HG02759 (cell line): Measurements from ENCODE around the gene OSTM1.

ENCODE experiments used
- ATAC-seq: cut with Tn5 transposase; IDR thresholded peaks from one replicate; pipeline ENCODE4 v1.9.1; 2021; ENCODE audit warnings: mild to moderate bottlenecking, moderate library complexity; ENCODE audit not compliant: unreplicated experiment

The OSTM1 gene

GRCh38 chr6:108105571-108105970 lies 31.0 kb upstream of the OSTM1 start:
- ATAC-seq: no peak

- ATAC-seq: no peak
These were observed 28.4 kb upstream of the OSTM1 start for GRCh38 chr6:108102965-108103364.

GRCh38 chr6:108100003-108100402 lies 25.5 kb upstream of the OSTM1 start:
- no peak for ATAC-seq

- ATAC-seq: no peak
These were observed 23.3 kb upstream of the OSTM1 start for GRCh38 chr6:108097882-108098281.

GRCh38 chr6:108093781-108094300 lies 19.3 kb upstream of the OSTM1 start:
- no peak for ATAC-seq

GRCh38 chr6:108091288-108091687 lies 16.7 kb upstream of the OSTM1 start:
- no peak for ATAC-seq

GRCh38 chr6:108083349-108083748 lies 8.8 kb upstream of the OSTM1 start:
- ATAC-seq: no peak

- ATAC-seq: no peak
These were observed 8.0 kb upstream of the OSTM1 start for GRCh38 chr6:108082539-108082938.

GRCh38 chr6:108080010-108080780 lies 5.7 kb upstream of the OSTM1 start:
- ATAC-seq: no peak

- no peak for ATAC-seq
These were observed 3.6 kb upstream of the OSTM1 start for GRCh38 chr6:108078191-108078590.

GRCh38 chr6:108074057-108074358 lies 533 bp downstream of the OSTM1 start:
- peak; percentile 39 for ATAC-seq

- ATAC-seq: no peak
These were observed 2.7 kb downstream of the OSTM1 start for GRCh38 chr6:108071736-108072276.

- peak; percentile 73 for ATAC-seq
These were observed 5.9 kb downstream of the OSTM1 start for GRCh38 chr6:108068618-108069017.

- no peak for ATAC-seq
These were observed 6.4 kb downstream of the OSTM1 start for GRCh38 chr6:108068182-108068581.

GRCh38 chr6:108052706-108053105 lies 21.8 kb downstream of the OSTM1 start:
- ATAC-seq: no peak

- no peak for ATAC-seq
These were observed 23.1 kb downstream of the OSTM1 start for GRCh38 chr6:108051481-108051880.

GRCh38 chr6:108039681-108040080 lies 34.9 kb downstream of the OSTM1 start:
- ATAC-seq: no peak

GRCh38 chr6:108036884-108037283 lies 37.7 kb downstream of the OSTM1 start:
- ATAC-seq: no peak

GRCh38 chr6:108031968-108032367 lies 42.6 kb downstream of the OSTM1 start:
- ATAC-seq: no peak

GRCh38 chr6:108030211-108030610 lies 44.3 kb downstream of the OSTM1 start:
- ATAC-seq: no peak

GRCh38 chr6:108029226-108029921 lies 45.2 kb downstream of the OSTM1 start:
- no peak for ATAC-seq

GRCh38 chr6:108027594-108027993 lies 46.9 kb downstream of the OSTM1 start:
- ATAC-seq: no peak
